Measurements from ENCODE around the gene PPP1R37. TPM values are rescaled to one million over a fixed set of nuclear protein-coding genes. Genes with fewer than 3 reads are reported as not detected.

Gene PPP1R37
- total RNA-seq, 1 donor from 2014 or later, result 18.2 TPM

GRCh38 chr19:45191375-45191774 lies 98.4 kb downstream of the PPP1R37 start:
- DNase-seq (ENCODE audit: low read depth in 2 of 2), result no peak

GRCh38 chr19:45195764-45196163 lies 102.8 kb downstream of the PPP1R37 start:
- DNase-seq (ENCODE audit: low read depth in 2 of 2), result peak in 1 of 2 donors; percentile 40

Other genes with a start within 250 kb of the PPP1R37 start
- gene NECTIN2, start 246.9 kb upstream of the PPP1R37 start, total RNA-seq, result 75.6 and 127 TPM in 2 replicates
- 41.0 and 48.9 TPM in 2 replicates for gene TOMM40, start 201.9 kb upstream of the PPP1R37 start, total RNA-seq
- 0.64 and 3.5 TPM in 2 replicates for gene APOE, start 187.4 kb upstream of the PPP1R37 start, total RNA-seq
- gene APOC1, start 178.6 kb upstream of the PPP1R37 start, total RNA-seq, result 0.63 and 1.8 TPM in 2 replicates
- not detected in 2 replicates for gene APOC4, start 150.9 kb upstream of the PPP1R37 start, total RNA-seq
- gene APOC2, start 147.1 kb upstream of the PPP1R37 start, total RNA-seq, result not detected in 2 replicates
- 23.2 and 52.6 TPM in 2 replicates for gene CLPTM1, start 137.8 kb upstream of the PPP1R37 start, total RNA-seq
- 8.2 and 16.2 TPM in 2 replicates for gene RELB, start 91.7 kb upstream of the PPP1R37 start, total RNA-seq
- gene CLASRP, start 54.1 kb upstream of the PPP1R37 start, total RNA-seq, result 4.2 and 6.6 TPM in 2 replicates
- gene ZNF296, start 16.7 kb upstream of the PPP1R37 start, total RNA-seq, result 0.13 and 0.25 TPM in 2 replicates
- 17.7 and 22.0 TPM in 2 replicates for gene GEMIN7, start 13.9 kb upstream of the PPP1R37 start, total RNA-seq
- gene NKPD1, start 67.8 kb downstream of the PPP1R37 start, total RNA-seq, result 0.13 TPM in 2 replicates
- gene TRAPPC6A, start 85.1 kb downstream of the PPP1R37 start, total RNA-seq, result 19.0 and 34.4 TPM in 2 replicates
- 2.6 and 4.0 TPM in 2 replicates for gene BLOC1S3, start 85.6 kb downstream of the PPP1R37 start, total RNA-seq
- 0.63 and 1.0 TPM in 2 replicates for gene EXOC3L2, start 152.2 kb downstream of the PPP1R37 start, total RNA-seq
- gene MARK4, start 158.1 kb downstream of the PPP1R37 start, total RNA-seq, result 7.4 and 19.8 TPM in 2 replicates
- gene CKM, start 229.7 kb downstream of the PPP1R37 start, total RNA-seq, result 0.13 TPM in 1 of 2 replicates, not detected in the other
- 0.13 and 0.25 TPM in 2 replicates for gene KLC3, start 247.6 kb downstream of the PPP1R37 start, total RNA-seq

Measured in dermis microvascular lymphatic vessel endothelial cell (primary cell).